Endodermal cell (in vitro differentiated cells): ENCODE measurements around the gene KCNH3. TPM values are rescaled to one million over a fixed set of nuclear protein-coding genes. Genes with fewer than 3 reads are reported as not detected.

Source experiments
- DNase-seq: peaks from one replicate; pipeline ENCODE4 v3.0.0-alpha.2; 2017
- H3K27ac ChIP-seq: 2 replicates; pipeline ENCODE4 v1.5.1; 2013; ENCODE audit warnings: mild to moderate bottlenecking, low read depth, low read length, moderate library complexity
- H3K27me3 ChIP-seq: 2 replicates; pipeline ENCODE4 v1.6.1; 2013; ENCODE audit warnings: mild to moderate bottlenecking, low read length, moderate library complexity; ENCODE audit not compliant: insufficient read depth, control insufficient read depth, poor library complexity, severe bottlenecking
- H3K36me3 ChIP-seq: 2 replicates; pipeline ENCODE4 v1.7.0; 2013; ENCODE audit warnings: mild to moderate bottlenecking, low read length, moderate library complexity; ENCODE audit not compliant: control insufficient read depth, insufficient read depth
- H3K4me1 ChIP-seq: one replicate; pipeline ENCODE4 v1.7.0; 2013; ENCODE audit warnings: low read length; ENCODE audit not compliant: control insufficient read depth, insufficient read depth
- H3K4me3 ChIP-seq: 2 replicates; pipeline ENCODE4 v1.5.1; 2013; ENCODE audit warnings: mild to moderate bottlenecking, low read length, moderate library complexity
- H3K9ac ChIP-seq: 2 replicates; pipeline ENCODE4 v1.6.1; 2013; ENCODE audit warnings: mild to moderate bottlenecking, low read length, moderate library complexity; ENCODE audit not compliant: poor library complexity, severe bottlenecking; ENCODE audit errors: extremely low read depth
- H3K9me3 ChIP-seq: 2 replicates; pipeline ENCODE4 v1.6.1; 2013; ENCODE audit warnings: mild to moderate bottlenecking, low read length, moderate library complexity; ENCODE audit not compliant: control insufficient read depth
- H3K27ac Mint-ChIP-seq: 2 replicates; pipeline ENCODE4 v1.8.0; 2020; ENCODE audit warnings: mixed read lengths
- H3K27me3 Mint-ChIP-seq: 2 replicates; pipeline ENCODE4 v1.8.0; 2021; ENCODE audit warnings: mild to moderate bottlenecking, mixed read lengths; ENCODE audit not compliant: insufficient read depth
- H3K36me3 Mint-ChIP-seq: 2 replicates; pipeline ENCODE4 v1.8.0; 2020; ENCODE audit warnings: low read depth, mixed read lengths
- H3K4me1 Mint-ChIP-seq: 2 replicates; pipeline ENCODE4 v1.8.0; 2020; ENCODE audit warnings: mixed read lengths
- H3K4me3 Mint-ChIP-seq: 2 replicates; pipeline ENCODE4 v1.8.0; 2020; ENCODE audit warnings: mild to moderate bottlenecking, moderate library complexity, mixed read lengths
- H3K9me3 Mint-ChIP-seq: 2 replicates; pipeline ENCODE4 v1.8.0; 2020; ENCODE audit warnings: mild to moderate bottlenecking, mixed read lengths
- CTCF ChIP-seq: fragments of 200-600 bp; sonication (generic); conservative IDR thresholded peaks from 2 replicates; pipeline ENCODE4 v1.5.0; 2021; ENCODE audit warnings: antibody characterized with exemption, mild to moderate bottlenecking
- WGBS, 2 experiments: methylation state at CpG; one replicate each; pipeline versions ENCODE4 v1.1.5 to v1.1.7; 2013; ENCODE audit warnings: missing lambda C conversion rate in 2 of 2, mixed read lengths in 1 of 2; ENCODE audit not compliant: insufficient coverage in 1 of 2, insufficient read length in 1 of 2; 5-methylcytosine and 5-hydroxymethylcytosine counted together
- total RNA-seq, 2 donors: library from RNA; stranded (reverse); fragmentation: NEBNext Ultra II Directional in 1 of 2; extraction: Animal tissue kit (Norgen Biotek cat#: 25700) in 1 of 2; gene quantifications; 2 replicates in 1 of 2; 3 replicates in 1 of 2; pipeline ENCODE4 v1.2.1, GENCODE V29; 2021

The KCNH3 gene
- total RNA-seq, 2 donors from 2014 or later = 1.00 to 1.5 TPM

- Histone ChIP-seq H3K4me1 (no peaks in the 10 kb centered on the region), H3K4me3 (no peak overlapping the region), H3K9me3 (no peaks in the 10 kb centered on the region), H3K27me3 (no peaks in the 10 kb centered on the region), H3K36me3 (no peaks in the 10 kb centered on the region), H3K27ac (no peak overlapping the region), H3K9ac (no peak overlapping the region)
- 80 to 93% methylated on average over 3 to 10 of the region's 10 CpGs for WGBS, 2 experiments
- Mint-ChIP-seq H3K27me3 (no peaks in the 10 kb centered on the region), H3K36me3 (peaks cover 14% of the 10 kb centered on the region), H3K4me3 (no peak overlapping the region), H3K4me1 (peaks cover 10% of the 10 kb centered on the region), H3K27ac (peak overlapping the region; percentile 58), H3K9me3 (no peaks in the 10 kb centered on the region)
- no peak for DNase-seq
- TF ChIP-seq CTCF = no peak
Measured at GRCh38 chr12:49598527-49598926, 59.7 kb downstream of the KCNH3 start.

GRCh38 chr12:49599961-49600360, 61.1 kb downstream of the KCNH3 start:
- no peak overlapping the region for H3K27ac Mint-ChIP-seq
- WGBS, 2 experiments = 94 to 100% methylated on average over 7 to 8 of the region's 8 CpGs
- DNase-seq = no peak
- H3K27me3 Mint-ChIP-seq = no peaks in the 10 kb centered on the region
- Histone ChIP-seq H3K9me3 (no peaks in the 10 kb centered on the region), H3K27me3 (no peaks in the 10 kb centered on the region), H3K9ac (no peak overlapping the region), H3K36me3 (no peaks in the 10 kb centered on the region), H3K4me1 (no peaks in the 10 kb centered on the region), H3K4me3 (no peak overlapping the region), H3K27ac (no peak overlapping the region)
- no peaks in the 10 kb centered on the region for H3K9me3 Mint-ChIP-seq
- H3K4me1 Mint-ChIP-seq = peaks cover 10% of the 10 kb centered on the region
- H3K4me3 Mint-ChIP-seq = no peak overlapping the region
- no peak for TF ChIP-seq CTCF
- peaks cover 10% of the 10 kb centered on the region for H3K36me3 Mint-ChIP-seq

- no peak overlapping the region for H3K27ac Mint-ChIP-seq
Measured at GRCh38 chr12:49603721-49604120, 64.9 kb downstream of the KCNH3 start.

More at GRCh38 chr12:49603721-49604120, 64.9 kb downstream of the KCNH3 start:
- H3K27ac ChIP-seq = no peak overlapping the region
- H3K36me3 Mint-ChIP-seq = peaks cover 10% of the 10 kb centered on the region
- no peaks in the 10 kb centered on the region for H3K27me3 ChIP-seq
- H3K9ac ChIP-seq = no peak overlapping the region
- no peaks in the 10 kb centered on the region for H3K9me3 ChIP-seq
- no peaks in the 10 kb centered on the region for H3K9me3 Mint-ChIP-seq
- H3K4me1 Mint-ChIP-seq = peaks cover 10% of the 10 kb centered on the region
- 100% methylated on average over 1 of the region's 1 CpG for WGBS, 2 experiments
- no peaks in the 10 kb centered on the region for H3K36me3 ChIP-seq
- peaks cover 3% of the 10 kb centered on the region for H3K27me3 Mint-ChIP-seq
- H3K4me3 Mint-ChIP-seq = no peak overlapping the region
- no peak overlapping the region for H3K4me3 ChIP-seq
- no peaks in the 10 kb centered on the region for H3K4me1 ChIP-seq
- no peak for TF ChIP-seq CTCF
- DNase-seq = no peak
